Measurements from ENCODE around the gene EIF4G3.

- TF ChIP-seq CTCF (IDR thresholded peaks at IDR 0.05 in 4 of 5, conservative IDR thresholded peaks at IDR 0.05 in 1 of 5) (no peak), POLR2A (IDR thresholded peaks at IDR 0.05) (no peak)
Measured at GRCh38 chr1:20998826-20999225, 177.9 kb downstream of the EIF4G3 start.

All from gastrocnemius medialis (tissue), 4 donors.